ENCODE results near the gene EVC. TPM values are rescaled to one million over a fixed set of nuclear protein-coding genes. Genes with fewer than 3 reads are reported as not detected.
A peak's percentile ranks its signal among the peaks of the same experiment; 100 is the strongest.

The EVC gene
- 1 to 10 TPM; 2.2 to 4.0 TPM for total RNA-seq

GRCh38 chr4:5710961-5711478, at the start of gene EVC:
Gene EVC, plus strand, starts transcription at chr4:5711201. Its CDS starts 180 bp downstream, at chr4:5711381.
- CTCF ChIA-PET, result no interaction called here
- ATAC-seq, result peak; percentile 66
- H3K4me1 Mint-ChIP-seq, result peaks cover 14% of the 10 kb centered on the region
- peak within 1 kb of the TSS; percentile 48 for H3K27ac Mint-ChIP-seq
- H3K9me3 Mint-ChIP-seq (ENCODE audit: low read depth), result peaks cover 6% of the 10 kb centered on the region
- H3K27me3 Mint-ChIP-seq, result peaks cover 45% of the 10 kb centered on the region
- DNase-seq, result no peak
- H3K4me3 Mint-ChIP-seq, result peak within 1 kb of the TSS; percentile 54
- H3K36me3 Mint-ChIP-seq, result peaks cover 6% of the 10 kb centered on the region

GRCh38 chr4:5661237-5661636, 49.8 kb upstream of the EVC start:
- H3K36me3 Mint-ChIP-seq, result peaks cover 2% of the 10 kb centered on the region
- no peak for DNase-seq
- no peaks in the 10 kb centered on the region for H3K4me1 Mint-ChIP-seq
- H3K27me3 Mint-ChIP-seq, result no peaks in the 10 kb centered on the region
- no peak overlapping the region for H3K27ac Mint-ChIP-seq
- H3K9me3 Mint-ChIP-seq (ENCODE audit: low read depth), result peaks cover 4% of the 10 kb centered on the region
- no peak for ATAC-seq
- CTCF ChIA-PET, result no interaction called here
- no peak overlapping the region for H3K4me3 Mint-ChIP-seq

GRCh38 chr4:5662555-5662954, 48.4 kb upstream of the EVC start:
- CTCF ChIA-PET, result no interaction called here
- no peak for ATAC-seq
- H3K4me1 Mint-ChIP-seq, result no peaks in the 10 kb centered on the region
- H3K36me3 Mint-ChIP-seq, result peaks cover 2% of the 10 kb centered on the region
- H3K27me3 Mint-ChIP-seq, result no peaks in the 10 kb centered on the region
- peaks cover 4% of the 10 kb centered on the region for H3K9me3 Mint-ChIP-seq (ENCODE audit: low read depth)
- H3K4me3 Mint-ChIP-seq, result no peak overlapping the region
- DNase-seq, result no peak
- H3K27ac Mint-ChIP-seq, result no peak overlapping the region

- Mint-ChIP-seq H3K27ac (no peak overlapping the region), H3K4me3 (no peak overlapping the region), H3K27me3 (no peaks in the 10 kb centered on the region), H3K36me3 (peaks cover 2% of the 10 kb centered on the region), H3K4me1 (no peaks in the 10 kb centered on the region), H3K9me3 (ENCODE audit: low read depth) (peaks cover 5% of the 10 kb centered on the region)
- CTCF ChIA-PET, result no interaction called here
- DNase-seq, result no peak
- ATAC-seq, result no peak
These were observed 46.2 kb upstream of the EVC start for GRCh38 chr4:5664778-5665177.

GRCh38 chr4:5666741-5667140, 44.3 kb upstream of the EVC start:
- CTCF ChIA-PET, result no interaction called here
- Mint-ChIP-seq H3K36me3 (peaks cover 2% of the 10 kb centered on the region), H3K9me3 (ENCODE audit: low read depth) (peaks cover 5% of the 10 kb centered on the region), H3K27me3 (no peaks in the 10 kb centered on the region), H3K27ac (no peak overlapping the region), H3K4me1 (no peaks in the 10 kb centered on the region), H3K4me3 (no peak overlapping the region)
- no peak for ATAC-seq
- no peak for DNase-seq

- ATAC-seq (no peak), DNase-seq (no peak)
- no peaks in the 10 kb centered on the region for H3K27me3 Mint-ChIP-seq
- CTCF ChIA-PET, result no interaction called here
- H3K36me3 Mint-ChIP-seq, result no peaks in the 10 kb centered on the region
- no peak overlapping the region for H3K4me3 Mint-ChIP-seq
- no peaks in the 10 kb centered on the region for H3K4me1 Mint-ChIP-seq
- H3K27ac Mint-ChIP-seq, result no peak overlapping the region
- no peaks in the 10 kb centered on the region for H3K9me3 Mint-ChIP-seq (ENCODE audit: low read depth)
These were observed 34.2 kb upstream of the EVC start for GRCh38 chr4:5676763-5677162.

GRCh38 chr4:5678977-5679376, 32.0 kb upstream of the EVC start:
- no peak overlapping the region for H3K4me3 Mint-ChIP-seq

GRCh38 chr4:5683566-5683965, 27.4 kb upstream of the EVC start:
- Mint-ChIP-seq H3K27ac (no peak overlapping the region), H3K4me3 (no peak overlapping the region), H3K9me3 (ENCODE audit: low read depth) (no peaks in the 10 kb centered on the region), H3K36me3 (no peaks in the 10 kb centered on the region), H3K27me3 (no peaks in the 10 kb centered on the region), H3K4me1 (no peaks in the 10 kb centered on the region)
- CTCF ChIA-PET, result no interaction called here
- DNase-seq (no peak), ATAC-seq (no peak)

More at GRCh38 chr4:5678977-5679376, 32.0 kb upstream of the EVC start:
- DNase-seq (no peak), ATAC-seq (no peak)
- no peak overlapping the region for H3K27ac Mint-ChIP-seq
- CTCF ChIA-PET, result no interaction called here
- H3K36me3 Mint-ChIP-seq, result no peaks in the 10 kb centered on the region
- H3K27me3 Mint-ChIP-seq, result no peaks in the 10 kb centered on the region
- no peaks in the 10 kb centered on the region for H3K9me3 Mint-ChIP-seq (ENCODE audit: low read depth)
- no peaks in the 10 kb centered on the region for H3K4me1 Mint-ChIP-seq

- H3K36me3 Mint-ChIP-seq, result no peaks in the 10 kb centered on the region
- no peak overlapping the region for H3K27ac Mint-ChIP-seq
- no peaks in the 10 kb centered on the region for H3K27me3 Mint-ChIP-seq
- CTCF ChIA-PET, result no interaction called here
- no peaks in the 10 kb centered on the region for H3K9me3 Mint-ChIP-seq (ENCODE audit: low read depth)
- ATAC-seq (no peak), DNase-seq (no peak)
- H3K4me1 Mint-ChIP-seq, result no peaks in the 10 kb centered on the region
- no peak overlapping the region for H3K4me3 Mint-ChIP-seq
These were observed 25.7 kb upstream of the EVC start for GRCh38 chr4:5685296-5685695.

- no peak for ATAC-seq
These were observed 24.7 kb upstream of the EVC start for GRCh38 chr4:5686338-5686737.

GRCh38 chr4:5689065-5689464, 21.9 kb upstream of the EVC start:
- H3K4me3 Mint-ChIP-seq, result no peak overlapping the region
- CTCF ChIA-PET, result no interaction called here
- H3K4me1 Mint-ChIP-seq, result no peaks in the 10 kb centered on the region
- H3K27me3 Mint-ChIP-seq, result no peaks in the 10 kb centered on the region
- no peaks in the 10 kb centered on the region for H3K9me3 Mint-ChIP-seq (ENCODE audit: low read depth)
- no peaks in the 10 kb centered on the region for H3K36me3 Mint-ChIP-seq
- ATAC-seq, result no peak
- DNase-seq, result no peak
- no peak overlapping the region for H3K27ac Mint-ChIP-seq

More at GRCh38 chr4:5686338-5686737, 24.7 kb upstream of the EVC start:
- no peak overlapping the region for H3K27ac Mint-ChIP-seq
- no peaks in the 10 kb centered on the region for H3K9me3 Mint-ChIP-seq (ENCODE audit: low read depth)
- CTCF ChIA-PET, result no interaction called here
- DNase-seq, result no peak
- H3K4me3 Mint-ChIP-seq, result no peak overlapping the region
- no peaks in the 10 kb centered on the region for H3K27me3 Mint-ChIP-seq
- H3K36me3 Mint-ChIP-seq, result no peaks in the 10 kb centered on the region
- no peaks in the 10 kb centered on the region for H3K4me1 Mint-ChIP-seq

- Mint-ChIP-seq H3K27ac (no peak overlapping the region), H3K4me3 (no peak overlapping the region), H3K9me3 (ENCODE audit: low read depth) (no peaks in the 10 kb centered on the region), H3K36me3 (no peaks in the 10 kb centered on the region), H3K4me1 (no peaks in the 10 kb centered on the region), H3K27me3 (no peaks in the 10 kb centered on the region)
- CTCF ChIA-PET, result no interaction called here
- DNase-seq (no peak), ATAC-seq (no peak)
These were observed 19.4 kb upstream of the EVC start for GRCh38 chr4:5691491-5692132.

- peaks cover 2% of the 10 kb centered on the region for H3K9me3 Mint-ChIP-seq (ENCODE audit: low read depth)
- H3K4me3 Mint-ChIP-seq, result no peak overlapping the region
- H3K27ac Mint-ChIP-seq, result no peak overlapping the region
- H3K4me1 Mint-ChIP-seq, result no peaks in the 10 kb centered on the region
- CTCF ChIA-PET, result no interaction called here
- H3K27me3 Mint-ChIP-seq, result no peaks in the 10 kb centered on the region
- no peak for ATAC-seq
- H3K36me3 Mint-ChIP-seq, result no peaks in the 10 kb centered on the region
- no peak for DNase-seq
These were observed 17.1 kb upstream of the EVC start for GRCh38 chr4:5693871-5694270.

GRCh38 chr4:5696341-5696740, 14.7 kb upstream of the EVC start:
- Mint-ChIP-seq H3K27me3 (no peaks in the 10 kb centered on the region), H3K27ac (no peak overlapping the region), H3K4me1 (no peaks in the 10 kb centered on the region), H3K36me3 (no peaks in the 10 kb centered on the region), H3K4me3 (no peak overlapping the region), H3K9me3 (ENCODE audit: low read depth) (peaks cover 2% of the 10 kb centered on the region)
- DNase-seq, result no peak
- CTCF ChIA-PET, result no interaction called here
- ATAC-seq, result no peak

- ATAC-seq (no peak), DNase-seq (no peak)
- Mint-ChIP-seq H3K4me1 (no peaks in the 10 kb centered on the region), H3K27ac (no peak overlapping the region), H3K4me3 (no peak overlapping the region), H3K36me3 (no peaks in the 10 kb centered on the region), H3K27me3 (no peaks in the 10 kb centered on the region), H3K9me3 (ENCODE audit: low read depth) (peaks cover 5% of the 10 kb centered on the region)
- CTCF ChIA-PET, result no interaction called here
These were observed 10.5 kb upstream of the EVC start for GRCh38 chr4:5700459-5700858.

Measured in activated CD8-positive, alpha-beta memory T cell treated with anti-CD3 and anti-CD28 coated beads, Interleukin-2, amount 10 ng/mL, durations not matched to agents 7 days and 5 days (primary cell).